ENCODE measurements around the gene GSN.

GRCh38 chr9:121275781-121276658 is 8.1 kb downstream of the GSN start:
- TF ChIP-seq, protein P1, sequence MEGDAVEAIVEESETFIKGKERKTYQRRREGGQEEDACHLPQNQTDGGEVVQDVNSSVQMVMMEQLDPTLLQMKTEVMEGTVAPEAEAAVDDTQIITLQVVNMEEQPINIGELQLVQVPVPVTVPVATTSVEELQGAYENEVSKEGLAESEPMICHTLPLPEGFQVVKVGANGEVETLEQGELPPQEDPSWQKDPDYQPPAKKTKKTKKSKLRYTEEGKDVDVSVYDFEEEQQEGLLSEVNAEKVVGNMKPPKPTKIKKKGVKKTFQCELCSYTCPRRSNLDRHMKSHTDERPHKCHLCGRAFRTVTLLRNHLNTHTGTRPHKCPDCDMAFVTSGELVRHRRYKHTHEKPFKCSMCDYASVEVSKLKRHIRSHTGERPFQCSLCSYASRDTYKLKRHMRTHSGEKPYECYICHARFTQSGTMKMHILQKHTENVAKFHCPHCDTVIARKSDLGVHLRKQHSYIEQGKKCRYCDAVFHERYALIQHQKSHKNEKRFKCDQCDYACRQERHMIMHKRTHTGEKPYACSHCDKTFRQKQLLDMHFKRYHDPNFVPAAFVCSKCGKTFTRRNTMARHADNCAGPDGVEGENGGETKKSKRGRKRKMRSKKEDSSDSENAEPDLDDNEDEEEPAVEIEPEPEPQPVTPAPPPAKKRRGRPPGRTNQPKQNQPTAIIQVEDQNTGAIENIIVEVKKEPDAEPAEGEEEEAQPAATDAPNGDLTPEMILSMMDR (IDR thresholded peaks at IDR 0.05), result no peak
- no peak for TF ChIP-seq ZFX (IDR thresholded peaks at IDR 0.05; ENCODE audit: borderline replicate concordance)
